Breast epithelium (tissue), 3 donors: ENCODE results near the gene NRXN3.

ENCODE experiments used
- POLR2A ChIP-seq: fragments of 450-650 bp; IDR thresholded peaks from one replicate; pipeline ENCODE4 v1.6.1; 2016; ENCODE audit warnings: antibody characterized with exemption, mild to moderate bottlenecking, moderate library complexity
- TF ChIP-seq, protein P1 (sequence below), 3 donors: fragments of 450-650 bp; IDR thresholded peaks; one replicate each; pipeline ENCODE4 v1.5.1; 2016 to 2017; ENCODE audit warnings: antibody characterized with exemption in 3 of 3, mild to moderate bottlenecking in 3 of 3, moderate library complexity in 3 of 3

DNA sequence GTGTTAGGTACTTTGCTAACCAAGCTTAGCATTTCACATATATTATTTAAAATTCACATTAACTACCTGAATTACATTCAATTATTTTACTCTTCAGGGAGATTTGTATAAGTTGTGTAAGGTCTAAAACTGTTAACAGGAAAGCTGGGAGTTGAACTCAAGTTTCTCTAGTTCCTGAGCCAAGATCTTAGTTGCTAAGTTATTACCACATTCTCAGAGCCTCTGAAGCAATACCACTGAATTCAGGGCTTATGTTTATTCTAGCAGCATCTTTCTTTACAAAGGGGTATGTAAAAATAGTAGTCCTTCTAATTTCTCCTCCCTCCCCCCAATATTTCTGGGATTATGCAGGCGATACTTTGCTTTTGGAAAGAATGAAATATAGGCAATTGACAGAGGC is 1254.3 kb downstream of the NRXN3 start:
- TF ChIP-seq, protein P1, sequence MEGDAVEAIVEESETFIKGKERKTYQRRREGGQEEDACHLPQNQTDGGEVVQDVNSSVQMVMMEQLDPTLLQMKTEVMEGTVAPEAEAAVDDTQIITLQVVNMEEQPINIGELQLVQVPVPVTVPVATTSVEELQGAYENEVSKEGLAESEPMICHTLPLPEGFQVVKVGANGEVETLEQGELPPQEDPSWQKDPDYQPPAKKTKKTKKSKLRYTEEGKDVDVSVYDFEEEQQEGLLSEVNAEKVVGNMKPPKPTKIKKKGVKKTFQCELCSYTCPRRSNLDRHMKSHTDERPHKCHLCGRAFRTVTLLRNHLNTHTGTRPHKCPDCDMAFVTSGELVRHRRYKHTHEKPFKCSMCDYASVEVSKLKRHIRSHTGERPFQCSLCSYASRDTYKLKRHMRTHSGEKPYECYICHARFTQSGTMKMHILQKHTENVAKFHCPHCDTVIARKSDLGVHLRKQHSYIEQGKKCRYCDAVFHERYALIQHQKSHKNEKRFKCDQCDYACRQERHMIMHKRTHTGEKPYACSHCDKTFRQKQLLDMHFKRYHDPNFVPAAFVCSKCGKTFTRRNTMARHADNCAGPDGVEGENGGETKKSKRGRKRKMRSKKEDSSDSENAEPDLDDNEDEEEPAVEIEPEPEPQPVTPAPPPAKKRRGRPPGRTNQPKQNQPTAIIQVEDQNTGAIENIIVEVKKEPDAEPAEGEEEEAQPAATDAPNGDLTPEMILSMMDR (IDR thresholded peaks at IDR 0.05) = no peak
- no peak for TF ChIP-seq POLR2A
